GM19193 (cell line): Measurements from ENCODE around the gene KCNAB2.

Experiments
- POLR2A ChIP-seq: IDR thresholded peaks from 4 replicates; pipeline ENCODE4 v1.6.1; 2011; ENCODE audit not compliant: insufficient read depth, insufficient read length; ENCODE audit errors: extremely low read depth

Gene KCNAB2

GRCh38 chr1:6142734-6143133 lies 97.0 kb downstream of the KCNAB2 start:
- TF ChIP-seq POLR2A, result no peak

GRCh38 chr1:6143395-6143794 lies 97.7 kb downstream of the KCNAB2 start:
- TF ChIP-seq POLR2A, result no peak

DNA sequence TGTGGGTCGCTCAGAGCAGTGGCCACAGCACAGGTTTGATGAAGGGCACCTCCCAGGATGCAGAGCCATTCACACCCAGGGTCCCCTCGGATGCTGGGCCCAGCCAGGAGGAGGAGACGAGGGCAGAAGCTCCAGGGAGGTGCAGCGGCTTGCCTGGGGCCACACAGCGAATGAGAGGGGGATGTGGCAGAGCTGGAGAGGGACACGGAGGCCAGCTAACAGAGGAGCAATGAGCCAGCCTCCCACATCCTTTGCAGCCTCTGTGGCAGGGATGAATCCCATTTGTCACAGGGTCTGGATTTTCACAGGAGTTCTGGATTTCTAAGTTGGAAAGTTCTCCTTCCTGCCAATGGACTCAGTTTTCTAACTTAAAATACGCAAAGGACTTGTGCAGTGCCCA lies 98.5 kb downstream of the KCNAB2 start:
- no peak for TF ChIP-seq POLR2A

- no peak for TF ChIP-seq POLR2A
These were observed 99.1 kb downstream of the KCNAB2 start for GRCh38 chr1:6144647-6145395.

GRCh38 chr1:6145396-6145750 lies 99.7 kb downstream of the KCNAB2 start:
- TF ChIP-seq POLR2A, result no peak

GRCh38 chr1:6145864-6146410 lies 100.2 kb downstream of the KCNAB2 start:
- TF ChIP-seq POLR2A, result no peak

DNA sequence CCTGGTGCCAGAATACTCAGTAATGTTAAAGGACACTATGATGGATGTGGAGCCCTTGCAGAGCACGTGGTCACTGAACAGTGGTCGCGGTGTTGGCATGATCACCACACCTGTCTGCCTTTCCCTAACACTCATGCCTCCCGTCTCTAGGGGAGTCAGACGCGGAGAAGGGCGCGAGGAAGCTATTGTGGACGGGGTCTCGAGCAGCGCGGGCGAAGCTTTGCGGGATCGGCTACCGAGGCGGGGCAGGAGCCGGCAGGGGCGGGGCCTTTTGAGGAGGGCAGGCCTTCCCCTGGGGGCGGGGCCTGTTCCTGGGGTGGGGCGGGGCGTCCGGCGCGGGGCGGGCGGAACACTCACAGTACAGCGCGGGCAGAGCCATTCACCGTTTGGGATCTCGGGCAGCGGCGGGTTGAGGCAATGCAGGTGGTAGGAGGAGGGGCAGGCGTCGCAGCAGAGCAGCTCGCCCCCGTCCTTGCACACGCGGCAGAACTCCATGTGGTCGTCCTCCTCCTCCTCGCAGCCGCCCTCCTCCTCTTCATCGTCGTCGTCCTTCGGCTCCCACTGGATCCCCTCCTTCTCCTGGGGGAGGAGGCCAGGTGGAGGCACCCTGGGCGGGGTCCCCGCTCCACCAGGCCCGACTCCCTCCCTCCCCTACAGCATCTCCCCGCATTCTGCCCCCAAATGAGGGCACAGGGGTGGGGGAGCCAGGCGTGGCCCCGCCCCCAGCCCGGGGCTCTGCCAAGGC lies 103.0 kb downstream of the KCNAB2 start:
- no peak for TF ChIP-seq POLR2A

- TF ChIP-seq POLR2A, result no peak
These were observed 103.9 kb downstream of the KCNAB2 start for GRCh38 chr1:6149597-6149996.

DNA sequence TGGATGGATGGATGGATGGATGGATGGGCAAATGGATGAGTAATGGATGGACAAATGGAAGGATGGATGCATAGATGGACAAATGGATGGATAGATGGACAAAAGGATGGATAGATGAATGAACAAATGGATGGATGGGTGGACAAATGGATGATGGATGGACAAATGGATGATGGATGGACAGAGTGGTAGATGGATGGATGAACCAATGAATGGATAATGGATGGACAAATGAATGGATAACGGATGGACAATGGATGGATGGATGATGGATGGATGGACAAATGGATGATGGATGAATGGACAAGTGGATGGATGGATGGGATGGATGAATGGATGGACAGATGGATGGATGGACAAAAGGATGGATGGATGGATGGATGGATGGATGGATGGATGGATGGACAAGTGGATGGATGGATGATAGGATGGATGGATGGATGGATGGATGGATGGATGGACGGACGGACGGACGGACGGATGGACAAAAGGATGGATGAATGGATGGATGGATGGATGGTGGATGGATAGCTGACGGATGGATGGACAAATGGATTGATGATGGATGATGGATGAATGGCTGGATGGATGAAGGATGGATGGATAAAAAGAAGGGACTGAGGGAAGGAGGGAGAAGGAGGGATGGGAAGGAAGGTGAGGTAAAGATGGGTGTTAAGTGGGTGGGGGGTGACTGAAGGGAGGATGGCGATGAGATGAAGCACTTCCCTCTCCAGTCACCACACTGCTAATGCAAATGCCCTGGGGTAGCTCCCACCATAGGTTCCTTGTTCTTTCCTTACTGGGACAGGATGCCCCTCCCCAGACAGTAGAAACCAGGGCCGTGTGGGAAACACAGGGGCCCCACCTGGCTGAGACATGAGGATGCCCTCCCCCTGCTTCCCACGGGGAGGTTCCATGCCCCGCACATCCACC lies 104.6 kb downstream of the KCNAB2 start:
- no peak for TF ChIP-seq POLR2A
